ENCODE measurements around the gene SEMA3A.
"Not testable (repeated sequence)": the region's sequence is repeated elsewhere in the genome, so short reads cannot be mapped to it uniquely, and the experiment has no call there.

Gene SEMA3A

GRCh38 chr7:84157171-84157570, 37.4 kb downstream of the SEMA3A start:
- Histone ChIP-seq H3K4me3 (ENCODE audit: extremely low read depth, insufficient read depth, low read length, poor library complexity, severe bottlenecking) (no peak overlapping the region), H3K9me3 (ENCODE audit: control insufficient read depth, low read length) (no peaks in the 10 kb centered on the region), H3K4me1 (ENCODE audit: control insufficient read depth, insufficient read depth, low read length, poor library complexity, severe bottlenecking) (peaks cover 15% of the 10 kb centered on the region), H3K36me3 (ENCODE audit: control insufficient read depth, insufficient read depth, low read length) (no peaks in the 10 kb centered on the region), H3K27ac (ENCODE audit: low read depth, low read length, severe bottlenecking) (no peak overlapping the region)
- 80 to 89% methylated on average over 1 to 3 of the region's 4 CpGs for WGBS, 2 experiments (ENCODE audit: insufficient coverage in 2 of 2)

- 96 to 100% methylated on average over 3 to 5 of the region's 6 CpGs for WGBS, 2 experiments (ENCODE audit: insufficient coverage in 2 of 2)
- Histone ChIP-seq H3K36me3 (ENCODE audit: control insufficient read depth, insufficient read depth, low read length) (no peaks in the 10 kb centered on the region), H3K9me3 (ENCODE audit: control insufficient read depth, low read length) (no peaks in the 10 kb centered on the region), H3K27ac (ENCODE audit: low read depth, low read length, severe bottlenecking) (no peak overlapping the region), H3K4me3 (ENCODE audit: extremely low read depth, insufficient read depth, low read length, poor library complexity, severe bottlenecking) (no peak overlapping the region), H3K4me1 (ENCODE audit: control insufficient read depth, insufficient read depth, low read length, poor library complexity, severe bottlenecking) (peaks cover 15% of the 10 kb centered on the region)
These were observed 39.4 kb downstream of the SEMA3A start for GRCh38 chr7:84154991-84155781.

- Histone ChIP-seq H3K9me3 (ENCODE audit: control insufficient read depth, low read length) (no peaks in the 10 kb centered on the region), H3K27ac (ENCODE audit: low read depth, low read length, severe bottlenecking) (no peak overlapping the region), H3K4me3 (ENCODE audit: extremely low read depth, insufficient read depth, low read length, poor library complexity, severe bottlenecking) (no peak overlapping the region), H3K4me1 (ENCODE audit: control insufficient read depth, insufficient read depth, low read length, poor library complexity, severe bottlenecking) (peaks cover 15% of the 10 kb centered on the region), H3K36me3 (ENCODE audit: control insufficient read depth, insufficient read depth, low read length) (no peaks in the 10 kb centered on the region)
These were observed 41.6 kb downstream of the SEMA3A start for GRCh38 chr7:84152995-84153394.

- Histone ChIP-seq H3K4me3 (ENCODE audit: extremely low read depth, insufficient read depth, low read length, poor library complexity, severe bottlenecking) (peak overlapping the region; percentile 51), H3K27ac (ENCODE audit: low read depth, low read length, severe bottlenecking) (peak overlapping the region; percentile 82), H3K4me1 (ENCODE audit: control insufficient read depth, insufficient read depth, low read length, poor library complexity, severe bottlenecking) (peaks cover 16% of the 10 kb centered on the region)
- H3K9me3 ChIP-seq (ENCODE audit: control insufficient read depth, low read length); H3K36me3 ChIP-seq (ENCODE audit: control insufficient read depth, insufficient read depth, low read length): not testable (repeated sequence)
- WGBS, 2 experiments (ENCODE audit: insufficient coverage in 2 of 2) = 5% methylated on average over 15 of the region's 22 CpGs; no CpG with 5 or more reads in 1 of the 2 experiments
These were observed 44.2 kb downstream of the SEMA3A start for GRCh38 chr7:84150370-84150769.

- 14% methylated on average over 1 of the region's 3 CpGs; no CpG with 5 or more reads in 1 of the 2 experiments for WGBS, 2 experiments (ENCODE audit: insufficient coverage in 2 of 2)
- no peak overlapping the region for H3K27ac ChIP-seq (ENCODE audit: low read depth, low read length, severe bottlenecking)
- peak overlapping the region; percentile 51 for H3K4me3 ChIP-seq (ENCODE audit: extremely low read depth, insufficient read depth, low read length, poor library complexity, severe bottlenecking)
These were observed 45.0 kb downstream of the SEMA3A start for GRCh38 chr7:84149573-84149972.

GRCh38 chr7:84145892-84146291, 48.7 kb downstream of the SEMA3A start:
- Histone ChIP-seq H3K36me3 (ENCODE audit: control insufficient read depth, insufficient read depth, low read length) (peaks cover 5% of the 10 kb centered on the region), H3K27ac (ENCODE audit: low read depth, low read length, severe bottlenecking) (peak overlapping the region; percentile 75), H3K4me3 (ENCODE audit: extremely low read depth, insufficient read depth, low read length, poor library complexity, severe bottlenecking) (peak overlapping the region; percentile 3), H3K4me1 (ENCODE audit: control insufficient read depth, insufficient read depth, low read length, poor library complexity, severe bottlenecking) (peaks cover 45% of the 10 kb centered on the region), H3K9me3 (ENCODE audit: control insufficient read depth, low read length) (no peaks in the 10 kb centered on the region)
- 15 to 39% methylated on average over 1 to 2 of the region's 3 CpGs for WGBS, 2 experiments (ENCODE audit: insufficient coverage in 2 of 2)

More at GRCh38 chr7:84149573-84149972, 45.0 kb downstream of the SEMA3A start:
- Histone ChIP-seq H3K4me1 (ENCODE audit: control insufficient read depth, insufficient read depth, low read length, poor library complexity, severe bottlenecking) (peaks cover 24% of the 10 kb centered on the region), H3K9me3 (ENCODE audit: control insufficient read depth, low read length) (no peaks in the 10 kb centered on the region), H3K36me3 (ENCODE audit: control insufficient read depth, insufficient read depth, low read length) (no peaks in the 10 kb centered on the region)

- Histone ChIP-seq H3K9me3 (ENCODE audit: control insufficient read depth, low read length) (no peaks in the 10 kb centered on the region), H3K36me3 (ENCODE audit: control insufficient read depth, insufficient read depth, low read length) (peaks cover 5% of the 10 kb centered on the region), H3K4me3 (ENCODE audit: extremely low read depth, insufficient read depth, low read length, poor library complexity, severe bottlenecking) (no peak overlapping the region), H3K4me1 (ENCODE audit: control insufficient read depth, insufficient read depth, low read length, poor library complexity, severe bottlenecking) (peaks cover 45% of the 10 kb centered on the region), H3K27ac (ENCODE audit: low read depth, low read length, severe bottlenecking) (peak overlapping the region; percentile 25)
- WGBS, 2 experiments (ENCODE audit: insufficient coverage in 2 of 2) = 43% methylated on average over 1 of the region's 1 CpG; no CpG with 5 or more reads in 1 of the 2 experiments
These were observed 49.7 kb downstream of the SEMA3A start for GRCh38 chr7:84144935-84145334.

- Histone ChIP-seq H3K36me3 (ENCODE audit: control insufficient read depth, insufficient read depth, low read length) (peaks cover 5% of the 10 kb centered on the region), H3K4me1 (ENCODE audit: control insufficient read depth, insufficient read depth, low read length, poor library complexity, severe bottlenecking) (peaks cover 45% of the 10 kb centered on the region), H3K9me3 (ENCODE audit: control insufficient read depth, low read length) (no peaks in the 10 kb centered on the region), H3K27ac (ENCODE audit: low read depth, low read length, severe bottlenecking) (peak overlapping the region; percentile 25), H3K4me3 (ENCODE audit: extremely low read depth, insufficient read depth, low read length, poor library complexity, severe bottlenecking) (no peak overlapping the region)
- no CpG with 5 or more reads among the region's 3 CpGs for WGBS, 2 experiments (ENCODE audit: insufficient coverage in 2 of 2)
These were observed 50.1 kb downstream of the SEMA3A start for GRCh38 chr7:84144480-84144879.

- Histone ChIP-seq H3K4me1 (ENCODE audit: control insufficient read depth, insufficient read depth, low read length, poor library complexity, severe bottlenecking) (peaks cover 45% of the 10 kb centered on the region), H3K27ac (ENCODE audit: low read depth, low read length, severe bottlenecking) (peak overlapping the region; percentile 17)
- WGBS, 2 experiments (ENCODE audit: insufficient coverage in 2 of 2) = 85 to 100% methylated on average over 1 of the region's 3 CpGs
These were observed 51.9 kb downstream of the SEMA3A start for GRCh38 chr7:84142726-84143125.

GRCh38 chr7:84139986-84140729, 54.4 kb downstream of the SEMA3A start:
- no CpG with 5 or more reads among the region's 2 CpGs for WGBS, 2 experiments (ENCODE audit: insufficient coverage in 2 of 2)

More at GRCh38 chr7:84142726-84143125, 51.9 kb downstream of the SEMA3A start:
- Histone ChIP-seq H3K9me3 (ENCODE audit: control insufficient read depth, low read length) (no peaks in the 10 kb centered on the region), H3K4me3 (ENCODE audit: extremely low read depth, insufficient read depth, low read length, poor library complexity, severe bottlenecking) (no peak overlapping the region), H3K36me3 (ENCODE audit: control insufficient read depth, insufficient read depth, low read length) (peaks cover 5% of the 10 kb centered on the region)

More at GRCh38 chr7:84139986-84140729, 54.4 kb downstream of the SEMA3A start:
- no peaks in the 10 kb centered on the region for H3K9me3 ChIP-seq (ENCODE audit: control insufficient read depth, low read length)
- H3K4me3 ChIP-seq (ENCODE audit: extremely low read depth, insufficient read depth, low read length, poor library complexity, severe bottlenecking) = no peak overlapping the region
- peaks cover 5% of the 10 kb centered on the region for H3K36me3 ChIP-seq (ENCODE audit: control insufficient read depth, insufficient read depth, low read length)
- peak overlapping the region; percentile 5 for H3K27ac ChIP-seq (ENCODE audit: low read depth, low read length, severe bottlenecking)
- peaks cover 27% of the 10 kb centered on the region for H3K4me1 ChIP-seq (ENCODE audit: control insufficient read depth, insufficient read depth, low read length, poor library complexity, severe bottlenecking)
